Measurements from ENCODE around the gene PRAMEF17. TPM values are rescaled to one million over a fixed set of nuclear protein-coding genes. Genes with fewer than 3 reads are reported as not detected.
"Not testable (repeated sequence)": the region's sequence is repeated elsewhere in the genome, so short reads cannot be mapped to it uniquely, and the experiment has no call there.

Gene PRAMEF17
- total and polyA plus RNA-seq, 2 donors (not counting 3 experiments of a cell fraction or from before 2014, with no cell fraction given): not detected

- Histone ChIP-seq H2AFZ (ENCODE audit: low read depth, low read length) (no peak overlapping the region), H4K20me1 (replicated peaks; ENCODE audit: control insufficient read depth, extremely low read depth, insufficient read depth, low read length) (no peaks in the 10 kb centered on the region), H3K27me3 (ENCODE audit: control insufficient read depth in 2 of 2, insufficient read depth in 2 of 2, low read length in 2 of 2) (no peaks in the 10 kb centered on the region), H3K36me3 (ENCODE audit: control insufficient read depth in 2 of 2, extremely low read depth in 1 of 2, insufficient read depth in 2 of 2, low read length in 2 of 2) (no peaks in the 10 kb centered on the region), H3K9me1 (replicated peaks; ENCODE audit: control insufficient read depth, extremely low read depth, insufficient read depth, low read length) (no peaks in the 10 kb centered on the region), H3K9ac (replicated peaks; ENCODE audit: extremely low read depth, insufficient read depth, low read length) (no peak overlapping the region), H3K79me2 (ENCODE audit: control insufficient read depth, insufficient read depth, low read length) (no peaks in the 10 kb centered on the region), H3K4me1 (ENCODE audit: control insufficient read depth, extremely low read depth, insufficient read depth, low read length) (no peaks in the 10 kb centered on the region), H3K27ac (ENCODE audit: insufficient read depth, low read depth, low read length) (no peak overlapping the region), H3K4me3 (replicated peaks in 1 of 3; ENCODE audit: insufficient read depth in 1 of 3, low read depth in 1 of 3, low read length in 3 of 3) (no peak overlapping the region), H3K9me3 (replicated peaks; ENCODE audit: control insufficient read depth, insufficient read depth, low read length) (no peaks in the 10 kb centered on the region), H3K4me2 (ENCODE audit: insufficient read depth, low read length) (no peak overlapping the region)
- FAIRE-seq (no peak), DNase-seq (ENCODE audit: low read depth, low spot score) (no peak)
- TF ChIP-seq JUN (IDR thresholded peaks at IDR 0.05; ENCODE audit: borderline replicate concordance, insufficient read depth, insufficient read length, low read depth): no peak
- TF ChIP-seq GATA2 (IDR thresholded peaks at IDR 0.05; ENCODE audit: insufficient read depth, insufficient read length, low read depth, low read length): no peak
- TF ChIP-seq EZH2 (IDR thresholded peaks at IDR 0.05; ENCODE audit: borderline replicate concordance, low read depth, low read length, severe bottlenecking): no peak
- no peak for TF ChIP-seq POLR2A (IDR thresholded peaks at IDR 0.05; ENCODE audit: low read depth, low read length)
- no peak for TF ChIP-seq MAX (IDR thresholded peaks at IDR 0.05; ENCODE audit: insufficient read depth, insufficient read length)
- TF ChIP-seq FOS (IDR thresholded peaks at IDR 0.05; ENCODE audit: borderline replicate concordance, insufficient read depth, low read length): no peak
- TF ChIP-seq POLR2AphosphoS5 (IDR thresholded peaks at IDR 0.05; ENCODE audit: insufficient read depth, low read depth, low read length): no peak
- TF ChIP-seq, protein P1, sequence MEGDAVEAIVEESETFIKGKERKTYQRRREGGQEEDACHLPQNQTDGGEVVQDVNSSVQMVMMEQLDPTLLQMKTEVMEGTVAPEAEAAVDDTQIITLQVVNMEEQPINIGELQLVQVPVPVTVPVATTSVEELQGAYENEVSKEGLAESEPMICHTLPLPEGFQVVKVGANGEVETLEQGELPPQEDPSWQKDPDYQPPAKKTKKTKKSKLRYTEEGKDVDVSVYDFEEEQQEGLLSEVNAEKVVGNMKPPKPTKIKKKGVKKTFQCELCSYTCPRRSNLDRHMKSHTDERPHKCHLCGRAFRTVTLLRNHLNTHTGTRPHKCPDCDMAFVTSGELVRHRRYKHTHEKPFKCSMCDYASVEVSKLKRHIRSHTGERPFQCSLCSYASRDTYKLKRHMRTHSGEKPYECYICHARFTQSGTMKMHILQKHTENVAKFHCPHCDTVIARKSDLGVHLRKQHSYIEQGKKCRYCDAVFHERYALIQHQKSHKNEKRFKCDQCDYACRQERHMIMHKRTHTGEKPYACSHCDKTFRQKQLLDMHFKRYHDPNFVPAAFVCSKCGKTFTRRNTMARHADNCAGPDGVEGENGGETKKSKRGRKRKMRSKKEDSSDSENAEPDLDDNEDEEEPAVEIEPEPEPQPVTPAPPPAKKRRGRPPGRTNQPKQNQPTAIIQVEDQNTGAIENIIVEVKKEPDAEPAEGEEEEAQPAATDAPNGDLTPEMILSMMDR (IDR thresholded peaks at IDR 0.05; ENCODE audit: extremely low read depth in 1 of 2, insufficient read depth in 1 of 2, low read depth in 1 of 2, low read length in 2 of 2): no peak
- TF ChIP-seq MYC (IDR thresholded peaks at IDR 0.05; ENCODE audit: low read depth, low read length): no peak
- CTCF ChIA-PET: no interaction called here
- dilution Hi-C loops (cut with MboI; ENCODE audit: extremely low pct_ligation_motif_present, low sequenced_read_pairs): no loop called here
- BruUV-seq (replicated peaks): no TSS peak
- POLR2A ChIA-PET: no interaction called here
- intact Hi-C loops (cut with micrococcal nuclease): no loop called here
These were observed 18.4 kb downstream of the PRAMEF17 start for GRCh38 chr1:13407811-13408210.

GRCh38 chr1:13410150-13410549, 20.7 kb downstream of the PRAMEF17 start, which contains the start of gene PRAMEF20:
Gene PRAMEF20, plus strand, starts transcription at chr1:13410450. Its CDS starts 5,905 bp downstream, at chr1:13416355.
- DNase-seq (ENCODE audit: low read depth, low spot score); FAIRE-seq; BruUV-seq (replicated peaks); H3K9me3 ChIP-seq (replicated peaks; ENCODE audit: control insufficient read depth, insufficient read depth, low read length); H3K27ac ChIP-seq (ENCODE audit: insufficient read depth, low read depth, low read length); H3K79me2 ChIP-seq (ENCODE audit: control insufficient read depth, insufficient read depth, low read length); H2AFZ ChIP-seq (ENCODE audit: low read depth, low read length); intact Hi-C loops (cut with micrococcal nuclease); H3K4me3 ChIP-seq (replicated peaks in 1 of 3; ENCODE audit: insufficient read depth in 1 of 3, low read depth in 1 of 3, low read length in 3 of 3); H3K4me1 ChIP-seq (ENCODE audit: control insufficient read depth, extremely low read depth, insufficient read depth, low read length); H3K9me1 ChIP-seq (replicated peaks; ENCODE audit: control insufficient read depth, extremely low read depth, insufficient read depth, low read length); dilution Hi-C loops (cut with MboI; ENCODE audit: extremely low pct_ligation_motif_present, low sequenced_read_pairs); H3K4me2 ChIP-seq (ENCODE audit: insufficient read depth, low read length); H3K27me3 ChIP-seq (ENCODE audit: control insufficient read depth in 2 of 2, insufficient read depth in 2 of 2, low read length in 2 of 2); H3K9ac ChIP-seq (replicated peaks; ENCODE audit: extremely low read depth, insufficient read depth, low read length); POLR2A ChIA-PET; H3K36me3 ChIP-seq (ENCODE audit: control insufficient read depth in 2 of 2, extremely low read depth in 1 of 2, insufficient read depth in 2 of 2, low read length in 2 of 2); CTCF ChIA-PET; H4K20me1 ChIP-seq (replicated peaks; ENCODE audit: control insufficient read depth, extremely low read depth, insufficient read depth, low read length): not testable (repeated sequence)

All from endothelial cell of umbilical vein (primary cell).